Retinal pigment epithelial cell (primary cell): ENCODE results near the gene ARHGAP24.

Experiments used
- DNase-seq: peaks from one replicate; pipeline ENCODE4 v3.0.0-alpha.2; 2010; ENCODE audit warnings: low read depth
- H3K4me3 ChIP-seq: 2 replicates; pipeline ENCODE4 v1.5.1; 2011; ENCODE audit warnings: mild to moderate bottlenecking, low read length, control low read depth, moderate library complexity
- TF ChIP-seq, protein P1 (sequence below): conservative IDR thresholded peaks from 2 replicates; pipeline ENCODE4 v1.5.1; 2011; ENCODE audit warnings: low read depth, low read length, control low read depth, inconsistent platforms

Gene ARHGAP24

DNA sequence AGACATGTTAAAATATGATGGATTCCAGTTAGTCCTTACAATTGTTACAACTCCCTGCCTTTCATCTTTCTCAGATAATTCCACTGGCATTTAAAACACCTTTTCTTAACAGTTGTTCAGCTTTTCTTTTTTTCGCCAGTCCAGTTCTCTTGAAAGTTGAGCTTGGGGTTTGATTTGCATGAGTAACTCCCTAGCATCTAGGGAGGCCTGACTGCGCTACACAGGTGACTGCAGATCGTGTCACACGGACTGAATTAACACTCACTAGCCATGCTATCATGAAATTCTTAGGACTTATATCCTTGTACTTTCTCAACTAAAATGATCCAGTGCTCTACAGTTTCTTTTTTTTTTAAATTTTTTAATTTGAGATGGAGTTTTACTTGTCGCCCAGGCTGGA lies 69.8 kb downstream of the ARHGAP24 start:
- no peak for DNase-seq
- no peak overlapping the region for H3K4me3 ChIP-seq
- TF ChIP-seq, protein P1, sequence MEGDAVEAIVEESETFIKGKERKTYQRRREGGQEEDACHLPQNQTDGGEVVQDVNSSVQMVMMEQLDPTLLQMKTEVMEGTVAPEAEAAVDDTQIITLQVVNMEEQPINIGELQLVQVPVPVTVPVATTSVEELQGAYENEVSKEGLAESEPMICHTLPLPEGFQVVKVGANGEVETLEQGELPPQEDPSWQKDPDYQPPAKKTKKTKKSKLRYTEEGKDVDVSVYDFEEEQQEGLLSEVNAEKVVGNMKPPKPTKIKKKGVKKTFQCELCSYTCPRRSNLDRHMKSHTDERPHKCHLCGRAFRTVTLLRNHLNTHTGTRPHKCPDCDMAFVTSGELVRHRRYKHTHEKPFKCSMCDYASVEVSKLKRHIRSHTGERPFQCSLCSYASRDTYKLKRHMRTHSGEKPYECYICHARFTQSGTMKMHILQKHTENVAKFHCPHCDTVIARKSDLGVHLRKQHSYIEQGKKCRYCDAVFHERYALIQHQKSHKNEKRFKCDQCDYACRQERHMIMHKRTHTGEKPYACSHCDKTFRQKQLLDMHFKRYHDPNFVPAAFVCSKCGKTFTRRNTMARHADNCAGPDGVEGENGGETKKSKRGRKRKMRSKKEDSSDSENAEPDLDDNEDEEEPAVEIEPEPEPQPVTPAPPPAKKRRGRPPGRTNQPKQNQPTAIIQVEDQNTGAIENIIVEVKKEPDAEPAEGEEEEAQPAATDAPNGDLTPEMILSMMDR: no peak

DNA sequence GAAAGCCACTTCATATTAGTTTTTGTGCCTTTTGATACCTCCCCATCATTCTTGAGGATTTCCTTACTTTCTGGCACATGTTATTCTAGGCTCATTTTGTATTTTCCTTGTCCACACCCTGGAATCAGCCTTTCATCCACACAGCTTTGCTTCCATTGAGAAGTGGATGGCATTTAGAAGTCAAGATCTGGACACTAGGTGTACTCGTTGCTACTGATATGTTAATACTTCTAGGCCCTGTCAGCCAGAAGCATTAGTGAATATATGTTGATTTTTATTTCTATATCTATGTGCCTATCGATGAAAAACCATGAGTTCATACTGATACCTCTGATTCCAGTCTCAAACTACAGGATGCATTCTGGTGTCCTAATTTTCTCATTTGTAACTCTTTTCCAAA lies 73.2 kb downstream of the ARHGAP24 start:
- TF ChIP-seq, protein P1: no peak
- no peak overlapping the region for H3K4me3 ChIP-seq
- DNase-seq: no peak

DNA sequence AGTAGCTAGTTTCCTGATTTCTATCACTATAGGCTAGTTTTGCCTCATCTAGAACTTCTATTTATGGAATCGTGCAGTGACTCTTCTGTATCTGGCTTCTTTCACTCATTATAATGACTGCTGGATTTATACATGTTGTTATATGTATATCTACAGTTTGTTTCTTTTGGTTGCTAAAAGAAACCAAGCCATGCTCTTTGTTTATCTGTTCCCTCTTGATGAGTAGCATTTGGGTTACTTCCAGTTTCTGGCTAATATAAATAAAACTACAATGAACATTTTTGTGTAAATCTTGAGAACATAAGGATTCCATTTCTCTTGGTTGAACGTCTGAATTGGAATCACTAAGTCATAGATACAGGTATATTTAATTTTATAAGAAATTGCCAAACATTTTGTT lies 73.9 kb downstream of the ARHGAP24 start:
- no peak for DNase-seq
- TF ChIP-seq, protein P1: no peak
- H3K4me3 ChIP-seq: no peak overlapping the region

DNA sequence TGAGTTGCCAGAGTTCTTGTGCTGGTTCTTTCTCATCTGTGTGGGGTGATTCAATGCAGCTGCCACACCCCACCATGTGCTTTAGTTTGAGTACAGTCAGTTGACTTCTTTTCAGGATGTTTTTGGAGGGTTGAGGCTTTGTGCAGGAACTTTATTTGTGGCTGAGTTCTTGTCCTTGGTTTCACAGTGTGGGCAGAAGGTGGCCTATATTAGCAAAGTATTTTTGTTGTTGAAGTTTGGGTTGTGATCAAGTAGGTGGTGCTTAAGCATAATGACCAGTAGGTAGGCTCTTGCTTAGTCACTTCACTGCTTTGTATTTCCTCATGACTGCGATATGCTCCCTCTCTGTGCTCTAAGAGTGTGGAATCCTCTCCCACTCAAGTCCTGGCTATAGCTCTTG lies 80.3 kb downstream of the ARHGAP24 start:
- H3K4me3 ChIP-seq: no peak overlapping the region

DNA sequence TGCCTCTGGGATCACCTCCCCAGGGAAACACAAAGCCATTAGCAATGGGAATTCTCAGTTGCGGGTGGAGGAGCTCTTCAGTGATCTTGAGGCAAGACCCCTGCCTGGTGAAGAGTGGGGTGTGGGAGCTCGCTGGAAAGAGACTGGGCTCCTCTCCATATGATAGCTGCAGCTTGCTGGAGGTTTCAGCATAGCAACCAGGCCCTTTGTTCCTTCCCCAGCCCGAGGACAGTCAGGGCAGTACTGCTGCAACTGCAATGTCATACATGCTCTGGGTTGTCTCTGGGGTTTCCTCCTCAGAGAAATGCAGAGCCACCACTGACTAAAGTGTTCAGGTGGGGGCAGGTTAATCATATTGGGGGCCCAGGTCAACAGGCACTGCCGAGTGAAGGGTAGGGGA lies 81.3 kb downstream of the ARHGAP24 start:
- DNase-seq: no peak
- TF ChIP-seq, protein P1: no peak
- no peak overlapping the region for H3K4me3 ChIP-seq

More for the DNA sequence above, 80.3 kb downstream of the ARHGAP24 start:
- TF ChIP-seq, protein P1: no peak
- DNase-seq: no peak

DNA sequence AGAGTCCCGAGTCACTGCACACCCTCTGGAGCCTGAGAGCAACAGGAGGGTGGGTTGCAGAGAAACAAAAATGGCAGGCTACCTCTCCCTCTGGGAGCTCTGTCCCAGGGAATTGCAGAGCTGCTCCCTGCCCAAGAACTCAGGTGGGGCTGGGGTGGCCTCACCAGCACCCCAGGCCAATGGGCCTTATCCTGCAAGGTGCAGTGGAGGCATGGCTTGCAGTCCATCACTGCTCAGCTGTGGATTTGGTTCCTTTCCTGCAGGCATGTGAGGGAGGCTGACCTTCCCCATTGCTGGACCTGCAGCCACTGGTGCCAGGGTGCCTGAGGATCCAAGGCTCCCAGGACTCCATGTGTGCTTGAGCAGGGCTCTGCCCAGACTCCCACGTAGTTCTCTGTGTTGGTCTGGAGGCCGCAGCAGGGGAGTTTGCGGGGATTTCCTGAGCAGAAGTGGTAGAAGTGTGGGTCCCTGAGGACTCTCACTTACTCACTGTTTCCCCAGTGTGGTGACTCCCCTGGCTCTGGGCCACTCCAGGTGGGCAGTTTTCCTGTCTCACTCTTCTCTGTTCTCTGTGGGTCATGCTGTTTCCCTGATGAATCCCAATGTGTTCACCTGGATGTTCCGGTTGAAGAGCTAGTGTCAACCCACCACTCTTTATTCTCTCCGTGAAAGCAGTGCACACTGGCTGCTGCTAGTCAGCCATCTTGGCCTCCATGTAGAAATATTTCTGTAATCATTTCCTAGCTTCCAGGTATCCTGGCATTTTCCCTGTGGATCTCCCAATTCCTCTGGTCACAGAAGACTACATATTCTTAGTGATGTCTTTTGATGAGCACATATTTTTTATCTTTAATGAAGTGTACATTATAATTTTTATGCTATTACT lies 82.3 kb downstream of the ARHGAP24 start:
- TF ChIP-seq, protein P1: no peak
- no peak overlapping the region for H3K4me3 ChIP-seq
- DNase-seq: no peak

DNA sequence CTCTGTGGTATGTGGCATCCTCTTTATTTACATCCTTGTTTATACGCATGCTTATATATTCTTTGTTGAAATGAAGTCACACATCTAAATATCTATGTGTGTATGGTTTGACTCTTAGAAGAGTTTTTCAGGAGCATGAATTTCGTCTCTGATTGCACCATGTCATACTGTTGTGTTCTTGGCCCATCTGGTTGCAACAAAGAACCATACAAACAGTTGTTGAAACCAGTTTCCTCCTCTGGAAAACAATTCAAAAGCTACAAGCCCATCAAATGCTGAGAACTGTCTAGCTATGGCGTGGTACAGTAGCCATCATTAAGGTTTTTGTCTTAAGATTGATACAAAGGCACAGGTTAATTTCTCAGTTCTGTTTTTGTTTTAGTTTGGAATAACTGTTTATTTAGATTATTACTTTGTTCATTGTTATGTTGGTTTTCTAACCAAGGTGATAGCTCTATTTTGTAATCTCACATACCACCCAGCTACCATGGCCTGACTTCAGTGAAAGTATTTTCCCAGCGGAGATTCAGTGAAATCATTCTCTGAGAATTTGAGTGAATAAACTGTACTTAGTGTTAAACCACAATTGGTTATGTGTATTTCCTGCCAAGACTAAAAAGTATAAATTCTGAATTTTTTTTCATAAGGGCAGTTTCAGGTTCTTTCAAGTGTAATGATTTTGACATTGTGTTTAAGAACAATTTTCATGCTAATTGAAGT lies 91.0 kb downstream of the ARHGAP24 start:
- H3K4me3 ChIP-seq: no peak overlapping the region
- TF ChIP-seq, protein P1: no peak
- peak; percentile 8 for DNase-seq
